H1 (cell line): ENCODE measurements around the gene HGFAC. TPM values are rescaled to one million over a fixed set of nuclear protein-coding genes. Genes with fewer than 3 reads are reported as not detected.

Experiments used
- CBX8 ChIP-seq: fragments of 300-800, 300-1000 bp; sonication (generic); IDR thresholded peaks from 2 replicates; pipeline ENCODE4 v1.7.1; 2016; ENCODE audit warnings: low read depth, low read length, borderline replicate concordance
- KDM4A ChIP-seq: IDR thresholded peaks from one replicate; pipeline ENCODE4 v1.7.1; 2012; ENCODE audit warnings: low read depth, mild to moderate bottlenecking, moderate library complexity, low read length, inconsistent platforms; ENCODE audit not compliant: severe bottlenecking
- NRF1 ChIP-seq: IDR thresholded peaks from 2 replicates; pipeline ENCODE4 v1.6.1; 2011; ENCODE audit warnings: mild to moderate bottlenecking, low read depth, low read length, improper control_type of control experiment
- RXRA ChIP-seq: IDR thresholded peaks from 2 replicates; pipeline ENCODE4 v1.6.1; 2011; ENCODE audit warnings: low read depth, mild to moderate bottlenecking, low read length, moderate library complexity; ENCODE audit not compliant: insufficient read depth
- SAP30 ChIP-seq: fragments of 300-600 bp; sonication (generic); IDR thresholded peaks from 2 replicates; pipeline ENCODE4 v1.7.1; 2012; ENCODE audit warnings: low read length, moderate library complexity, mild to moderate bottlenecking, inconsistent platforms; ENCODE audit not compliant: insufficient read depth, insufficient replicate concordance
- TAF7 ChIP-seq: optimal IDR thresholded peaks from 2 replicates; pipeline ENCODE3; 2011; ENCODE audit warnings: low read depth, mild to moderate bottlenecking, inconsistent platforms, low read length, moderate library complexity, borderline replicate concordance
- TBP ChIP-seq: IDR thresholded peaks from 2 replicates; pipeline ENCODE4 v1.6.1; 2011; ENCODE audit warnings: low read depth, low read length, improper control_type of control experiment
- TCF12 ChIP-seq: IDR thresholded peaks from 2 replicates; pipeline ENCODE4 v1.6.1; 2011; ENCODE audit warnings: low read depth, mild to moderate bottlenecking, low read length
- polyA plus RNA-seq, 7 experiments: library from polyadenylated mRNA; depleted of rRNA in 3 of 7; stranded (reverse) in 5 of 7; unstranded in 2 of 7; fragments of >200 nt in 5 of 7; fragments of 200-250 nt in 2 of 7; gene quantifications; 1 replicate in 5 of 7; 2 replicates in 1 of 7; 4 replicates in 1 of 7; pipeline versions ENCODE4 v1.2.1 to v1.2.3, GENCODE V29; 2011 to 2013; ENCODE audit warnings: missing spikeins in 2 of 7, mixed read lengths in 2 of 7
- total RNA-seq: library from RNA; stranded (reverse); fragmentation: NEBNext Ultra II Directional; extraction: Animal tissue kit (Norgen Biotek cat#: 25700); gene quantifications from 2 replicates; pipeline ENCODE4 v1.2.1, GENCODE V29; 2021

HGFAC gene
- total and polyA plus RNA-seq, 2 of the 8 experiments (the other 6 are each of a cell fraction or from before 2014, with no cell fraction given): 0.14 to 0.15 TPM

- TF ChIP-seq SAP30: no peak
- no peak for TF ChIP-seq TBP
- TF ChIP-seq NRF1: no peak
- no peak for TF ChIP-seq KDM4A
- no peak for TF ChIP-seq TCF12
- no peak for TF ChIP-seq TAF7
- no peak for TF ChIP-seq RXRA
- no peak for TF ChIP-seq CBX8
Observed at GRCh38 chr4:3467601-3468031, 25.8 kb downstream of the HGFAC start (continued).
